ENCODE measurements around the gene SMARCC2. TPM values are rescaled to one million over a fixed set of nuclear protein-coding genes. Genes with fewer than 3 reads are reported as not detected.
A peak's percentile ranks its signal among the peaks of the same experiment; 100 is the strongest.

SMARCC2 gene
- total and polyA plus RNA-seq, 2 of the 13 experiments (the other 11 are each of a cell fraction or from before 2014, with no cell fraction given), result 21.3 to 24.1 TPM

GRCh38 chr12:56224102-56224701 lies 34.9 kb upstream of the SMARCC2 start, which contains the start of gene NABP2 (continued):
- TF ChIP-seq FOXC1 (CRISPR knock-in tag; IDR thresholded peaks at IDR 0.05; ENCODE audit: borderline replicate concordance), result peak; percentile 82
- TF ChIP-seq ZNF335 (CRISPR knock-in tag; IDR thresholded peaks at IDR 0.05), result no peak
- TF ChIP-seq MXD4 (CRISPR knock-in tag; IDR thresholded peaks at IDR 0.05), result 0 out of 2 replicates have a peak, but pooled peaks have one; percentile 72
- TF ChIP-seq ZBTB7B (CRISPR knock-in tag; IDR thresholded peaks at IDR 0.05), result peak; percentile 66
- TF ChIP-seq ZNF34 (CRISPR knock-in tag; IDR thresholded peaks at IDR 0.05; ENCODE audit: borderline replicate concordance), result 0 out of 2 replicates have a peak, but pooled peaks have one; percentile 41
- TF ChIP-seq MEF2D (CRISPR knock-in tag; IDR thresholded peaks at IDR 0.05), result 0 out of 2 replicates have a peak, but pooled peaks have one; percentile 56
- TF ChIP-seq SP5 (CRISPR knock-in tag; IDR thresholded peaks at IDR 0.05; ENCODE audit: borderline replicate concordance, low read depth), result no peak
- TF ChIP-seq ZNF567 (CRISPR knock-in tag; IDR thresholded peaks at IDR 0.05; ENCODE audit: borderline replicate concordance), result peak; percentile 74; the same call in 1 of the 2 replicates
- TF ChIP-seq NFYB (CRISPR knock-in tag; IDR thresholded peaks at IDR 0.05), result peak; percentile 98
- peak; percentile 26; the same call in 1 of the 2 replicates for TF ChIP-seq REPIN1 (CRISPR knock-in tag; IDR thresholded peaks at IDR 0.05; ENCODE audit: borderline replicate concordance, low read depth)
- no peak for TF ChIP-seq ZHX1 (CRISPR knock-in tag; IDR thresholded peaks at IDR 0.05; ENCODE audit: low read depth)
- peak; percentile 88 for TF ChIP-seq E2F1 (CRISPR knock-in tag; IDR thresholded peaks at IDR 0.05)
- 0 out of 2 replicates have a peak, but pooled peaks have one; percentile 32 for TF ChIP-seq NCOA1 (CRISPR knock-in tag; IDR thresholded peaks at IDR 0.05)
- no peak for TF ChIP-seq ZNF879 (CRISPR knock-in tag; IDR thresholded peaks at IDR 0.05)
- no peak for TF ChIP-seq KLF15 (CRISPR knock-in tag; IDR thresholded peaks at IDR 0.05; ENCODE audit: borderline replicate concordance)
- TF ChIP-seq SSRP1 (CRISPR knock-in tag; IDR thresholded peaks at IDR 0.05), result no peak
- TF ChIP-seq ZNF776 (CRISPR knock-in tag; IDR thresholded peaks at IDR 0.05), result no peak
- TF ChIP-seq SP2 (CRISPR knock-in tag; IDR thresholded peaks at IDR 0.05), result peak; percentile 92
- peak; percentile 93 for TF ChIP-seq XRCC5 (optimal IDR thresholded peaks at IDR 0.05; ENCODE audit: low read length)
- no peak for TF ChIP-seq CREB3 (CRISPR knock-in tag; IDR thresholded peaks at IDR 0.05)
- TF ChIP-seq RXRB (CRISPR knock-in tag; IDR thresholded peaks at IDR 0.05; ENCODE audit: borderline replicate concordance), result peak; percentile 33; the same call in 1 of the 2 replicates
- no peak for TF ChIP-seq TOPORS (CRISPR knock-in tag; IDR thresholded peaks at IDR 0.05)
- no peak for TF ChIP-seq PPARG (CRISPR knock-in tag; conservative IDR thresholded peaks at IDR 0.05)
- peak; percentile 87 for TF ChIP-seq CCDC6 (CRISPR knock-in tag; IDR thresholded peaks at IDR 0.05)
- TF ChIP-seq ZSCAN31 (CRISPR knock-in tag; IDR thresholded peaks at IDR 0.05; ENCODE audit: low read depth), result peak; percentile 60; the same call in 1 of the 2 replicates
- no peak for TF ChIP-seq LBX2 (CRISPR knock-in tag; IDR thresholded peaks at IDR 0.05; ENCODE audit: borderline replicate concordance)
- TF ChIP-seq ZNF180 (CRISPR knock-in tag; IDR thresholded peaks at IDR 0.05; ENCODE audit: borderline replicate concordance, low read depth), result 0 out of 2 replicates have a peak, but pooled peaks have one; percentile 65
